MM.1S (cell line): ENCODE data around the gene CSRNP3.

Experiments used
- DNase-seq: peaks from one replicate; pipeline ENCODE4 v3.0.0-alpha.2; 2015
- H2AFZ ChIP-seq: fragments of 300-600 bp; sonication (generic); 2 replicates; pipeline ENCODE4 v1.6.0; 2016; ENCODE audit warnings: antibody characterized with exemption, low read length
- H3F3A ChIP-seq: fragments of 300-600 bp; sonication (generic); 2 replicates; pipeline ENCODE4 v1.6.1; 2016; ENCODE audit warnings: mild to moderate bottlenecking, antibody characterized with exemption, low read length, moderate library complexity, mixed read lengths; ENCODE audit not compliant: insufficient read depth
- H3K27ac ChIP-seq: fragments of 300-600 bp; sonication (generic); 2 replicates; pipeline ENCODE4 v1.5.1; 2016; ENCODE audit warnings: mild to moderate bottlenecking, low read length
- H3K27me3 ChIP-seq: fragments of 300-600 bp; sonication (generic); replicated peaks from 2 replicates; pipeline ENCODE4 v1.6.0; 2016; ENCODE audit warnings: low read length; ENCODE audit not compliant: insufficient read depth
- H3K36me3 ChIP-seq: fragments of 300-600 bp; sonication (generic); replicated peaks from 2 replicates; pipeline ENCODE4 v1.6.1; 2016; ENCODE audit warnings: mild to moderate bottlenecking, low read length, mixed read lengths; ENCODE audit not compliant: insufficient read depth
- H3K4me1 ChIP-seq: fragments of 300-600 bp; sonication (generic); 2 replicates; pipeline ENCODE4 v1.6.1; 2016; ENCODE audit warnings: low read length, mixed read lengths
- H3K4me2 ChIP-seq: fragments of 300-600 bp; sonication (generic); 2 replicates; pipeline ENCODE4 v1.6.0; 2016; ENCODE audit warnings: low read depth, low read length
- H3K4me3 ChIP-seq: fragments of 300-600 bp; sonication (generic); 2 replicates; pipeline ENCODE4 v1.5.1; 2016; ENCODE audit warnings: low read length, mixed read lengths
- H3K79me2 ChIP-seq: fragments of 300-600 bp; sonication (generic); 2 replicates; pipeline ENCODE4 v1.6.1; 2016; ENCODE audit warnings: mixed run types, low read length, mixed read lengths
- H3K9ac ChIP-seq: fragments of 300-600 bp; sonication (generic); 2 replicates; pipeline ENCODE4 v1.6.1; 2016; ENCODE audit warnings: low read length, mixed read lengths
- H3K9me2 ChIP-seq: fragments of 300-600 bp; sonication (generic); replicated peaks from 2 replicates; pipeline ENCODE4 v1.6.1; 2016; ENCODE audit warnings: mild to moderate bottlenecking, low read length, mixed read lengths; ENCODE audit not compliant: insufficient read depth
- H3K9me3 ChIP-seq: fragments of 300-600 bp; sonication (generic); replicated peaks from 2 replicates; pipeline ENCODE4 v1.6.1; 2016; ENCODE audit warnings: mild to moderate bottlenecking, low read length, mixed read lengths; ENCODE audit not compliant: insufficient read depth
- H4K20me1 ChIP-seq: fragments of 300-600 bp; sonication (generic); 2 replicates; pipeline ENCODE4 v1.6.1; 2016; ENCODE audit warnings: mild to moderate bottlenecking, low read length, moderate library complexity, mixed read lengths; ENCODE audit not compliant: insufficient read depth
- EZH2 ChIP-seq: fragments of 300-600 bp; sonication (generic); optimal IDR thresholded peaks from 2 replicates; pipeline ENCODE3; 2017; ENCODE audit warnings: low read depth, mild to moderate bottlenecking, antibody characterized with exemption, low read length, mixed read lengths
- EZH2phosphoT487 ChIP-seq: fragments of 300-600 bp; sonication (generic); IDR thresholded peaks from 2 replicates; pipeline ENCODE4 v1.6.1; 2018; ENCODE audit warnings: antibody characterized with exemption, low read length
- TF ChIP-seq, protein P1 (sequence below): fragments of 300-600 bp; sonication (generic); IDR thresholded peaks from 2 replicates; pipeline ENCODE4 v1.5.1; 2016; ENCODE audit warnings: antibody characterized with exemption, low read length, mixed read lengths

CSRNP3 gene

GRCh38 chr2:165544897-165545296 is 75.4 kb downstream of the CSRNP3 start:
- H3K4me2 ChIP-seq: no peak overlapping the region
- no peaks in the 10 kb centered on the region for H4K20me1 ChIP-seq
- TF ChIP-seq, protein P1, sequence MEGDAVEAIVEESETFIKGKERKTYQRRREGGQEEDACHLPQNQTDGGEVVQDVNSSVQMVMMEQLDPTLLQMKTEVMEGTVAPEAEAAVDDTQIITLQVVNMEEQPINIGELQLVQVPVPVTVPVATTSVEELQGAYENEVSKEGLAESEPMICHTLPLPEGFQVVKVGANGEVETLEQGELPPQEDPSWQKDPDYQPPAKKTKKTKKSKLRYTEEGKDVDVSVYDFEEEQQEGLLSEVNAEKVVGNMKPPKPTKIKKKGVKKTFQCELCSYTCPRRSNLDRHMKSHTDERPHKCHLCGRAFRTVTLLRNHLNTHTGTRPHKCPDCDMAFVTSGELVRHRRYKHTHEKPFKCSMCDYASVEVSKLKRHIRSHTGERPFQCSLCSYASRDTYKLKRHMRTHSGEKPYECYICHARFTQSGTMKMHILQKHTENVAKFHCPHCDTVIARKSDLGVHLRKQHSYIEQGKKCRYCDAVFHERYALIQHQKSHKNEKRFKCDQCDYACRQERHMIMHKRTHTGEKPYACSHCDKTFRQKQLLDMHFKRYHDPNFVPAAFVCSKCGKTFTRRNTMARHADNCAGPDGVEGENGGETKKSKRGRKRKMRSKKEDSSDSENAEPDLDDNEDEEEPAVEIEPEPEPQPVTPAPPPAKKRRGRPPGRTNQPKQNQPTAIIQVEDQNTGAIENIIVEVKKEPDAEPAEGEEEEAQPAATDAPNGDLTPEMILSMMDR: no peak
- TF ChIP-seq EZH2: no peak
- no peak for TF ChIP-seq EZH2phosphoT487
- peak overlapping the region; percentile 6; the same call in 1 of the 2 replicates for H3K27ac ChIP-seq
- H2AFZ ChIP-seq: no peak overlapping the region
- peak; percentile 30 for DNase-seq
- no peaks in the 10 kb centered on the region for H3F3A ChIP-seq
- H3K9me3 ChIP-seq: no peaks in the 10 kb centered on the region
- H3K4me3 ChIP-seq: no peak overlapping the region
- H3K79me2 ChIP-seq: no peaks in the 10 kb centered on the region
- H3K36me3 ChIP-seq: no peaks in the 10 kb centered on the region
- H3K4me1 ChIP-seq: peaks cover 5% of the 10 kb centered on the region; the same call in 1 of the 2 replicates
- H3K9ac ChIP-seq: no peak overlapping the region
- H3K27me3 ChIP-seq: no peaks in the 10 kb centered on the region
- no peaks in the 10 kb centered on the region for H3K9me2 ChIP-seq

GRCh38 chr2:165547900-165548299 is 78.4 kb downstream of the CSRNP3 start:
- H3K4me1 ChIP-seq: peaks cover 5% of the 10 kb centered on the region; the same call in 1 of the 2 replicates
- H3K27ac ChIP-seq: no peak overlapping the region
- no peaks in the 10 kb centered on the region for H3F3A ChIP-seq
- no peak overlapping the region for H3K9ac ChIP-seq
- no peaks in the 10 kb centered on the region for H3K79me2 ChIP-seq
- no peaks in the 10 kb centered on the region for H3K36me3 ChIP-seq
- no peaks in the 10 kb centered on the region for H3K9me3 ChIP-seq
- no peaks in the 10 kb centered on the region for H3K27me3 ChIP-seq
- DNase-seq: no peak
- no peak overlapping the region for H3K4me3 ChIP-seq
- H2AFZ ChIP-seq: no peak overlapping the region
- H4K20me1 ChIP-seq: no peaks in the 10 kb centered on the region
- no peak for TF ChIP-seq EZH2
- no peak overlapping the region for H3K4me2 ChIP-seq
- no peaks in the 10 kb centered on the region for H3K9me2 ChIP-seq

DNA sequence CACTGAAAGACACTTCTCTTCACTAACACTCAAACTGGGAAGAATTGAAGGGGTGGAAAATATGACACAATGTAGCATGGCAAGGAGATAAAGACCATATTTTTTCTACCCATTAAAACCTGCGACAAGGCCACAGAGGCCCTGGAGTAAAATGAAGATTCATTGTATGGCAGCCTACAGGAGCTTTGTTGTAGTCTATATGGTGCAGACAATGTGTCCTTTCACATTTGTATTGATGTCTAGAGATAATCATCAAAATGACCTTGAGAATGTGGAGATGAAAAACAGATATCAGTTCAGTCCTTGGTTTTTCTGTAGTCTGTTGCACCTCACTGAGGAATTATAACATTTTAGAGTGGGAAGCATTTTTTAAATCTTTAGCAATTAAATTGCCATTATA is 80.1 kb downstream of the CSRNP3 start:
- no peak overlapping the region for H3K4me3 ChIP-seq
- no peaks in the 10 kb centered on the region for H3K9me3 ChIP-seq
- DNase-seq: no peak
- H3K4me2 ChIP-seq: no peak overlapping the region
- no peaks in the 10 kb centered on the region for H3K27me3 ChIP-seq
- H3K36me3 ChIP-seq: no peaks in the 10 kb centered on the region
- TF ChIP-seq EZH2phosphoT487: no peak
- no peak for TF ChIP-seq EZH2
- TF ChIP-seq, protein P1: no peak
- H2AFZ ChIP-seq: no peak overlapping the region
- peaks cover 5% of the 10 kb centered on the region; the same call in 1 of the 2 replicates for H3K4me1 ChIP-seq
- no peak overlapping the region for H3K9ac ChIP-seq
- H3K27ac ChIP-seq: no peak overlapping the region
- no peaks in the 10 kb centered on the region for H4K20me1 ChIP-seq
- H3K79me2 ChIP-seq: no peaks in the 10 kb centered on the region
- H3F3A ChIP-seq: no peaks in the 10 kb centered on the region
- no peaks in the 10 kb centered on the region for H3K9me2 ChIP-seq

GRCh38 chr2:165558832-165559231 is 89.3 kb downstream of the CSRNP3 start:
- Histone ChIP-seq H3F3A (no peaks in the 10 kb centered on the region), H3K27me3 (no peaks in the 10 kb centered on the region), H3K27ac (no peak overlapping the region), H3K9me2 (no peaks in the 10 kb centered on the region), H3K79me2 (no peaks in the 10 kb centered on the region), H3K4me2 (no peak overlapping the region), H3K9me3 (no peaks in the 10 kb centered on the region), H3K9ac (no peak overlapping the region), H4K20me1 (no peaks in the 10 kb centered on the region), H3K4me1 (no peaks in the 10 kb centered on the region), H2AFZ (no peak overlapping the region), H3K36me3 (no peaks in the 10 kb centered on the region), H3K4me3 (no peak overlapping the region)
- TF ChIP-seq, protein P1: peak; percentile 23; the same call in 1 of the 2 replicates
- TF ChIP-seq EZH2: no peak
- no peak for DNase-seq
